ENCODE results near the gene NUDT19. TPM values are rescaled to one million over a fixed set of nuclear protein-coding genes. Genes with fewer than 3 reads are reported as not detected.

The NUDT19 gene
- total RNA-seq (2011; cell fraction: chromatin; rRNA removed; ENCODE audit: low replicate concordance) = 12.2 and 13.0 TPM in 2 replicates
- 12.4 and 16.3 TPM in 2 replicates for total RNA-seq (2011; cell fraction: nucleolus; rRNA removed)
- 14.6 and 19.5 TPM in 2 replicates for total RNA-seq (2011; cell fraction: nucleoplasm; rRNA removed)
- 14.9 and 23.0 TPM in 2 replicates for total RNA-seq (2014; rRNA removed)
- total RNA-seq (2014; rRNA removed; fragmentation: Illumina TruSeq; extraction: Trizol) = 13.5 and 13.8 TPM in 2 replicates
- total RNA-seq (2015; rRNA removed; fragmentation: Illumina TruSeq; extraction: Trizol) = 13.8 and 14.4 TPM in 2 replicates
- total RNA-seq (2021) = 24.1 and 24.8 TPM in 2 replicates
- 9.6 and 10.4 TPM in 2 replicates for polyA plus RNA-seq (2011; rRNA removed)
- 8.6 and 10.8 TPM in 2 replicates for polyA plus RNA-seq (2011; cell fraction: cytosol; rRNA removed)
- polyA plus RNA-seq (2011; cell fraction: nucleus; rRNA removed) = 4.9 and 6.9 TPM in 2 replicates
- 11.7 and 12.1 TPM in 2 replicates for polyA plus RNA-seq (2012)
- 11.6 and 12.3 TPM in 2 replicates for polyA plus RNA-seq (2014; fragmentation: Illumina TruSeq; extraction: Trizol)
- 10 to 100 TPM; 28.2 to 38.6 TPM for polyA plus RNA-seq (2014; fragmentation: Nextera tagmentation; extraction: Ambion mirVana)
- 9.7 TPM in 2 replicates for polyA plus RNA-seq (2014; rRNA removed)
- polyA minus RNA-seq (2011; rRNA and poly(A)+ RNA removed) = 7.7 and 10.1 TPM in 2 replicates
- 15.2 and 15.6 TPM in 2 replicates for polyA minus RNA-seq (2011; cell fraction: cytosol; rRNA and poly(A)+ RNA removed)
- 9.9 and 11.7 TPM in 2 replicates for polyA minus RNA-seq (2011; cell fraction: nucleus; rRNA and poly(A)+ RNA removed)
- percentile 89 among the genes with signal in this experiment for Bru-seq, nascent RNA
- BruChase-seq, experiment 1, labeled RNA remaining after a 2-hour chase = percentile 90 among the genes with signal in this experiment
- percentile 88 among the genes with signal in this experiment for BruChase-seq, experiment 2, labeled RNA remaining after a 6-hour chase
- long read RNA-seq, experiment 1, transcript NUDT19-201 (3 exons, 2,967 nt) = major isoform, 43 of 66 reads
- long read RNA-seq, experiment 1, partial matches to known transcripts = 0 of 66 reads
- long read RNA-seq, experiment 1, other reads (novel, unspliced or antisense) = 23 of 66 reads
- long read RNA-seq, experiment 2, partial matches to known transcripts = 9 of 12 reads
- long read RNA-seq, experiment 2, other reads (novel, unspliced or antisense) = 1 of 12 reads
- long read RNA-seq, experiment 3, partial matches to known transcripts = 0 of 32 reads
- long read RNA-seq, experiment 3, other reads (novel, unspliced or antisense) = 31 of 32 reads

DNA sequence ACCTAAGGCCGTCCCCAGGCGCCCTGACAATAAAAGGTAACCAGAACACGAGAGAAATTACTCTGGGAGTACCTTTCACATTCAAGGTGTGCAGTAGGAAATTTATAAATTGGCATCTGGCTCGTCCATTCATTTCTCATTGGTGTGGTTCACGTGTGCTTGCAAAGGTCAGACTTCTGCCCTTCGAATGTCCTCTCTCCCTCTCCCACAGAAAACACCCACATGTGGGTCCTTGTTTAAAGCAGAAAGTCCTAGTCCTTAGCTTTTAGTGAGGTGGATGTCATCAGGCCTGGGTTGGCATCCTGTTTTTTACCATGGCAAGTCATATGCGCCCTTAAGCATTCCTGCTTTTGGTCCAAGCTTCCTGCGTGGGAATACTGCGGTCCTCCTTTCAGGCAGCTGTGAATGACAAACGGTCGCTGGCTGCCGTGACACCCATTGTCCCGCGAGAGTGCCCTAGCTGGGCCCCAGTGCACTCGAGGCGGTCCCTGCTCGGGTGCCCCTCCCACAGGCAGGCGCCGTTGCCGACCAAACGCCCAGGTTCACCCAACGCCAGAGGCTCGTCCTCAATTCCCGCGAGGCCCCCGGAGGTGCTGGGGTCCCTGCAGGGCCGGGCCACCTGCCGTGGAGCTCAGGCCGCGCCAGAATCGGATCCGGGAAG lies at the start of gene NUDT19:
NUDT19 (plus strand) TSS at position 531 of the 661 bp plus-strand sequence. CDS start 140 bp downstream, outside the sequence.
- Histone ChIP-seq H3K27me3 (ENCODE audit: control insufficient read depth in 2 of 2, insufficient read depth in 2 of 2, low read length in 2 of 2) (no peaks in the 10 kb centered on the region), H3K4me2 (ENCODE audit: insufficient read depth, low read length) (peak within 1 kb of the TSS; percentile 96), H3K9me3 (replicated peaks; ENCODE audit: control insufficient read depth, insufficient read depth, low read depth, low read length) (peaks cover 20% of the 10 kb centered on the region), H3K36me3 (ENCODE audit: control insufficient read depth, insufficient read depth, low read length) (peaks cover 26% of the 10 kb centered on the region; the same call in 2 of the 3 replicates), H3K79me2 (ENCODE audit: control insufficient read depth, insufficient read depth, low read length) (peaks cover 72% of the 10 kb centered on the region), H4K20me1 (replicated peaks; ENCODE audit: control insufficient read depth, insufficient read depth, low read length) (no peaks in the 10 kb centered on the region), H3K4me3 (peak within 1 kb of the TSS; percentile 73), H3K4me1 (replicated peaks in 1 of 2; ENCODE audit: control insufficient read depth in 2 of 2, insufficient read depth in 2 of 2, low read length in 2 of 2) (peaks cover 22 to 35% of the 10 kb centered on the region in 2 experiments; a peak in 4 of 5 replicates), H3K27ac (ENCODE audit: extremely low read depth, low read depth, low read length) (peak within 1 kb of the TSS; percentile 86), H3K9ac (ENCODE audit: insufficient read depth in 1 of 2, low read depth in 2 of 2, low read length in 2 of 2) (peak within 1 kb of the TSS; percentile 89 to 100), H3K9me1 (ENCODE audit: control insufficient read depth, insufficient read depth, low read length) (no peaks in the 10 kb centered on the region), H2AFZ (ENCODE audit: low read depth, low read length) (peak within 1 kb of the TSS; percentile 88)
- ChIA-PET CTCF (ENCODE audit: low intra/inter-chr PET ratio) (no interaction called here), POLR2A (interaction anchor here (0.6 to 1.2 kb wide), 14 partner anchors 9 to 673 kb away, joined by 3 to 11 read pairs (median 3); partner anchors contain the start of genes ANKRD27, RGS9BP and ZNF507)
- in situ Hi-C loops (cut with MboI) (no loop called here), intact Hi-C loops (cut with micrococcal nuclease) (loop anchor here (10.0 kb wide), 1 partner anchor 283 kb away; the partner anchor contains the start of genes CEP89 and FAAP24)
- FAIRE-seq (no peak), ATAC-seq (peak; percentile 88), DNase-seq (ENCODE audit: extremely low read depth in 1 of 4, low spot score in 3 of 4) (peak; percentile 79 to 90 (median 82))
- no TSS peak for BruUV-seq (replicated peaks)
- 2% methylated on average over 26 of the region's 32 CpGs for WGBS (ENCODE audit: insufficient coverage, low coverage, missing lambda C conversion rate)
- TF ChIP-seq RBM25 (IDR thresholded peaks at IDR 0.05; ENCODE audit: low read depth, low read length, severe bottlenecking) (peak; percentile 36), TAF1 (IDR thresholded peaks at IDR 0.05; ENCODE audit: control insufficient read depth, extremely low read depth, insufficient read depth, low read length, severe bottlenecking) (peak; percentile 67), MYC (IDR thresholded peaks at IDR 0.05; ENCODE audit: low read depth, low read length) (peak; percentile 46; the same call in 1 of the 2 replicates), MYC (CRISPR knock-in tag; IDR thresholded peaks at IDR 0.05; ENCODE audit: borderline replicate concordance, low read depth) (0 out of 2 replicates have a peak, but pooled peaks have one; percentile 17), ZNF76 (CRISPR knock-in tag; IDR thresholded peaks at IDR 0.05; ENCODE audit: borderline replicate concordance) (0 out of 2 replicates have a peak, but pooled peaks have one; percentile 52), YY1 (IDR thresholded peaks at IDR 0.05; ENCODE audit: borderline replicate concordance in 1 of 3, control insufficient read depth in 1 of 3, extremely low read depth in 1 of 3, insufficient read depth in 3 of 3, insufficient read length in 1 of 3, insufficient replicate concordance in 2 of 3, low read depth in 1 of 3, low read length in 2 of 3) (peak in 2 of 3 experiments; percentile 6 to 34), CREM (IDR thresholded peaks at IDR 0.05; ENCODE audit: low read depth) (peak; percentile 77), EP400 (IDR thresholded peaks at IDR 0.05) (peak; percentile 46), MYBL2 (IDR thresholded peaks at IDR 0.05; ENCODE audit: low read depth) (peak; percentile 49; the same call in 1 of the 2 replicates), MYBL2 (CRISPR knock-in tag; IDR thresholded peaks at IDR 0.05; ENCODE audit: borderline replicate concordance) (no peak), ZNF12 (CRISPR knock-in tag; IDR thresholded peaks at IDR 0.05) (no peak), SUPT5H (IDR thresholded peaks at IDR 0.05) (peak; percentile 77), CXXC5 (CRISPR knock-in tag; IDR thresholded peaks at IDR 0.05) (peak; percentile 58)
- TF ChIP-seq, protein P1, sequence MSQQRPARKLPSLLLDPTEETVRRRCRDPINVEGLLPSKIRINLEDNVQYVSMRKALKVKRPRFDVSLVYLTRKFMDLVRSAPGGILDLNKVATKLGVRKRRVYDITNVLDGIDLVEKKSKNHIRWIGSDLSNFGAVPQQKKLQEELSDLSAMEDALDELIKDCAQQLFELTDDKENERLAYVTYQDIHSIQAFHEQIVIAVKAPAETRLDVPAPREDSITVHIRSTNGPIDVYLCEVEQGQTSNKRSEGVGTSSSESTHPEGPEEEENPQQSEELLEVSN (IDR thresholded peaks at IDR 0.05; ENCODE audit: borderline replicate concordance in 1 of 2, extremely low read depth in 1 of 2, insufficient read depth in 1 of 2, insufficient read length in 1 of 2, low read depth in 1 of 2, low read length in 1 of 2, poor library complexity in 1 of 2, severe bottlenecking in 1 of 2) = peak; percentile 58 to 78

Measured in K562 (cell line).